GM19351 (cell line): ENCODE measurements around the gene PP2D1.
"Not testable (repeated sequence)": the region's sequence is repeated elsewhere in the genome, so short reads cannot be mapped to it uniquely, and the experiment has no call there.

Experiments used
- ATAC-seq: cut with Tn5 transposase; IDR thresholded peaks from one replicate; pipeline ENCODE4 v1.9.1; 2021; ENCODE audit warnings: mild to moderate bottlenecking, moderate library complexity; ENCODE audit not compliant: unreplicated experiment

PP2D1 gene

GRCh38 chr3:19972054-19972453 lies 40.0 kb downstream of the PP2D1 start:
- ATAC-seq, result no peak

- no peak for ATAC-seq
Observed at GRCh38 chr3:19970327-19970726, 41.7 kb downstream of the PP2D1 start.

GRCh38 chr3:19967812-19968211 lies 44.3 kb downstream of the PP2D1 start:
- no peak for ATAC-seq

GRCh38 chr3:19967208-19967607 lies 44.9 kb downstream of the PP2D1 start:
- ATAC-seq, result no peak

- no peak for ATAC-seq
Observed at GRCh38 chr3:19961960-19962359, 50.1 kb downstream of the PP2D1 start.

- ATAC-seq, result no peak
Observed at GRCh38 chr3:19960696-19961095, 51.4 kb downstream of the PP2D1 start.

GRCh38 chr3:19959505-19959904 lies 52.6 kb downstream of the PP2D1 start:
- ATAC-seq, result no peak

GRCh38 chr3:19957354-19957753 lies 54.7 kb downstream of the PP2D1 start:
- ATAC-seq, result not testable (repeated sequence)

GRCh38 chr3:19954676-19955075 lies 57.4 kb downstream of the PP2D1 start:
- no peak for ATAC-seq

GRCh38 chr3:19950316-19950715 lies 61.7 kb downstream of the PP2D1 start:
- no peak for ATAC-seq

- ATAC-seq, result no peak
Observed at GRCh38 chr3:19948226-19948591, 63.9 kb downstream of the PP2D1 start.

- ATAC-seq, result peak; percentile 28
Observed at GRCh38 chr3:19947549-19948225, 64.4 kb downstream of the PP2D1 start.

GRCh38 chr3:19946832-19947548 lies 65.1 kb downstream of the PP2D1 start, which contains the start of gene RAB5A:
RAB5A (plus strand) TSS chr3:19947097; CDS start chr3:19950899, 3,802 bp downstream.
- ATAC-seq, result peak; percentile 93

- peak; percentile 0 for ATAC-seq
Observed at GRCh38 chr3:19945969-19946831, 65.9 kb downstream of the PP2D1 start.

GRCh38 chr3:19945534-19945933 lies 66.5 kb downstream of the PP2D1 start:
- no peak for ATAC-seq

GRCh38 chr3:19940643-19941042 lies 71.4 kb downstream of the PP2D1 start:
- no peak for ATAC-seq

- no peak for ATAC-seq
Observed at GRCh38 chr3:19938295-19938627, 73.8 kb downstream of the PP2D1 start.

- ATAC-seq, result no peak
Observed at GRCh38 chr3:19937459-19938294, 74.4 kb downstream of the PP2D1 start.
